Motor neuron (in vitro differentiated cells): ENCODE results near the gene HEPACAM2. TPM values are rescaled to one million over a fixed set of nuclear protein-coding genes. Genes with fewer than 3 reads are reported as not detected.

Source experiments
- ATAC-seq, 8 experiments: fragments of 200-7000 bp; cut with Tn5 transposase; replicated peaks in 6 of 8; 2 replicates each; pipeline ENCODE4 v1.8.0; 2021; ENCODE audit warnings: mild to moderate bottlenecking in 8 of 8, moderate library complexity in 8 of 8
- H3K27ac ChIP-seq, 2 donors: fragments of 250-450 bp; sonication (Bioruptor Pico); 2 replicates each; pipeline ENCODE4 v1.9.0; 2021; ENCODE audit warnings: antibody characterized with exemption in 2 of 2, mild to moderate bottlenecking in 2 of 2, moderate library complexity in 1 of 2
- H3K4me1 ChIP-seq, 2 donors: fragments of 250-450 bp; sonication (Bioruptor Pico); replicated peaks in 1 of 2; 2 replicates each; pipeline ENCODE4 v1.6.1; 2021; ENCODE audit warnings: antibody characterized with exemption in 2 of 2, mild to moderate bottlenecking in 2 of 2, moderate library complexity in 1 of 2
- H3K4me3 ChIP-seq, 5 donors: fragments of 250-450 bp; sonication (Bioruptor Pico); 2 replicates each; pipeline ENCODE4 v1.9.0; 2021; ENCODE audit warnings: antibody characterized with exemption in 5 of 5, mild to moderate bottlenecking in 5 of 5, moderate library complexity in 4 of 5
- WGBS, 10 experiments: fragments of 450-650 bp; shearing (Covaris generic); methylation state at CpG; one replicate each; pipeline ENCODE4 v1.0.0; 2022; 5-methylcytosine and 5-hydroxymethylcytosine counted together
- in situ Hi-C, 9 experiments: fragments of 400-800 bp; cut with MboI; loops; one replicate each; pipeline ENCODE4 v1.15.0; 2021; ENCODE audit warnings: low sequenced_read_pairs in 9 of 9, low pct_unique_long_range_greater_than_20kb in 2 of 9; ENCODE audit not compliant: unreplicated experiment in 9 of 9
- total RNA-seq, 8 experiments: library from RNA; unstranded; fragments of 300-600 nt; gene quantifications; 2 replicates each; pipeline versions ENCODE4 v1.2.3 to v1.2.4, GENCODE V29; 2022

Gene HEPACAM2
- total RNA-seq, 8 experiments from 2014 or later, result 0.11 to 0.38 (median 0.36) TPM; not detected in 5

- in situ Hi-C loops, result no loop called here
- Histone ChIP-seq H3K27ac (no peak overlapping the region), H3K4me1 (no peaks in the 10 kb centered on the region), H3K4me3 (no peak overlapping the region)
- WGBS, 10 experiments, result 0 to 60% (median 31%) methylated on average over 1 of the region's 1 CpG; no CpG with 5 or more reads in 4 of the 10 experiments
- ATAC-seq, result no peak
Observed at GRCh38 chr7:93160410-93160809, 65.9 kb downstream of the HEPACAM2 start.

GRCh38 chr7:93159490-93159889 is 66.8 kb downstream of the HEPACAM2 start:
- Histone ChIP-seq H3K4me3 (no peak overlapping the region), H3K4me1 (no peaks in the 10 kb centered on the region), H3K27ac (no peak overlapping the region)
- no peak for ATAC-seq
- in situ Hi-C loops, result no loop called here
- 48 to 89% (median 75%) methylated on average over 1 to 3 of the region's 3 CpGs; no CpG with 5 or more reads in 2 of the 10 experiments for WGBS, 10 experiments

- H3K4me1 ChIP-seq, result no peaks in the 10 kb centered on the region
- WGBS, 10 experiments, result 17 to 100% (median 67%) methylated on average over 1 of the region's 1 CpG; no CpG with 5 or more reads in 4 of the 10 experiments
- no peak overlapping the region for H3K4me3 ChIP-seq
- ATAC-seq, result no peak
- no peak overlapping the region for H3K27ac ChIP-seq
- in situ Hi-C loops, result no loop called here
Observed at GRCh38 chr7:93156884-93157283, 69.4 kb downstream of the HEPACAM2 start.

- no peak overlapping the region for H3K4me3 ChIP-seq
- no peaks in the 10 kb centered on the region for H3K4me1 ChIP-seq
- peak in 1 of 8 experiments; percentile 8 for ATAC-seq
- no peak overlapping the region for H3K27ac ChIP-seq
- WGBS, 10 experiments, result 67 to 100% (median 86%) methylated on average over 1 of the region's 1 CpG; no CpG with 5 or more reads in 2 of the 10 experiments
- in situ Hi-C loops, result no loop called here
Observed at GRCh38 chr7:93150200-93150835, 76.0 kb downstream of the HEPACAM2 start.

GRCh38 chr7:93148727-93149126 is 77.5 kb downstream of the HEPACAM2 start:
- Histone ChIP-seq H3K4me3 (no peak overlapping the region), H3K4me1 (no peaks in the 10 kb centered on the region), H3K27ac (no peak overlapping the region)
- ATAC-seq, result no peak
- in situ Hi-C loops, result no loop called here
- 33 to 100% (median 85%) methylated on average over 1 to 3 of the region's 3 CpGs; no CpG with 5 or more reads in 1 of the 10 experiments for whole genome bisulfite sequencing, 10 experiments

- in situ Hi-C loops, result no loop called here
- H3K4me1 ChIP-seq, result no peaks in the 10 kb centered on the region
- peak in 2 of 8 experiments; percentile 39 to 45 for ATAC-seq
- 5 to 100% (median 75%) methylated on average over 1 to 2 of the region's 2 CpGs; no CpG with 5 or more reads in 1 of the 10 experiments for WGBS, 10 experiments
- H3K4me3 ChIP-seq, result no peak within 1 kb of the TSS
- H3K27ac ChIP-seq, result no peak within 1 kb of the TSS
Observed at GRCh38 chr7:93148144-93148543, 78.1 kb downstream of the HEPACAM2 start, which contains the start of gene SAMD9L. Gene SAMD9L, minus strand, starts transcription at chr7:93148385. Its CDS starts 12,414 bp downstream, at chr7:93135971.

- Histone ChIP-seq H3K27ac (no peak overlapping the region), H3K4me1 (no peaks in the 10 kb centered on the region), H3K4me3 (no peak overlapping the region)
- 0 to 69% (median 22%) methylated on average over 1 to 3 of the region's 3 CpGs; no CpG with 5 or more reads in 2 of the 10 experiments for WGBS, 10 experiments
- in situ Hi-C loops, result no loop called here
- peak in 3 of 8 experiments; percentile 84 to 89 (median 85) for ATAC-seq
Observed at GRCh38 chr7:93147363-93147762, 78.9 kb downstream of the HEPACAM2 start.

GRCh38 chr7:93146472-93147141 is 79.7 kb downstream of the HEPACAM2 start:
- peak in 2 of 8 experiments; percentile 12 to 15 for ATAC-seq
- 54 to 100% (median 83%) methylated on average over 2 to 5 of the region's 5 CpGs for WGBS, 10 experiments
- no peak overlapping the region for H3K4me3 ChIP-seq

GRCh38 chr7:93146036-93146435 is 80.2 kb downstream of the HEPACAM2 start:
- in situ Hi-C loops, result no loop called here
- no peaks in the 10 kb centered on the region for H3K4me1 ChIP-seq
- no peak for ATAC-seq
- 7 to 83% (median 23%) methylated on average over 1 of the region's 1 CpG; no CpG with 5 or more reads in 4 of the 10 experiments for WGBS, 10 experiments
- H3K27ac ChIP-seq, result no peak overlapping the region
- no peak overlapping the region for H3K4me3 ChIP-seq

More at GRCh38 chr7:93146472-93147141, 79.7 kb downstream of the HEPACAM2 start:
- H3K27ac ChIP-seq, result no peak overlapping the region
- in situ Hi-C loops, result no loop called here
- H3K4me1 ChIP-seq, result no peaks in the 10 kb centered on the region

GRCh38 chr7:93145354-93145753 is 80.9 kb downstream of the HEPACAM2 start:
- 44 to 90% (median 72%) methylated on average over 1 to 3 of the region's 3 CpGs for WGBS, 10 experiments
- H3K4me3 ChIP-seq, result no peak overlapping the region
- H3K27ac ChIP-seq, result no peak overlapping the region
- ATAC-seq, result no peak
- H3K4me1 ChIP-seq, result no peaks in the 10 kb centered on the region
- in situ Hi-C loops, result no loop called here

- Histone ChIP-seq H3K4me1 (no peaks in the 10 kb centered on the region), H3K4me3 (no peak overlapping the region), H3K27ac (no peak overlapping the region)
- in situ Hi-C loops, result no loop called here
- WGBS, 10 experiments, result 17 to 100% (median 81%) methylated on average over 1 of the region's 1 CpG; no CpG with 5 or more reads in 2 of the 10 experiments
- no peak for ATAC-seq
Observed at GRCh38 chr7:93142127-93142526, 84.1 kb downstream of the HEPACAM2 start.

- ATAC-seq, result no peak
- in situ Hi-C loops, result no loop called here
- Histone ChIP-seq H3K27ac (no peak overlapping the region), H3K4me3 (no peak overlapping the region), H3K4me1 (no peaks in the 10 kb centered on the region)
- WGBS, 10 experiments, result 79 to 100% (median 81%) methylated on average over 1 to 3 of the region's 3 CpGs; no CpG with 5 or more reads in 3 of the 10 experiments
Observed at GRCh38 chr7:93140582-93141191, 85.6 kb downstream of the HEPACAM2 start.

- no peaks in the 10 kb centered on the region for H3K4me1 ChIP-seq
- no peak overlapping the region for H3K27ac ChIP-seq
- H3K4me3 ChIP-seq, result no peak overlapping the region
- ATAC-seq, result no peak
- 46 to 100% (median 88%) methylated on average over 1 to 3 of the region's 4 CpGs; no CpG with 5 or more reads in 3 of the 10 experiments for WGBS, 10 experiments
- in situ Hi-C loops, result no loop called here
Observed at GRCh38 chr7:93138576-93138975, 87.7 kb downstream of the HEPACAM2 start.
